Measurements from ENCODE around the gene SGTA.

SGTA gene

DNA sequence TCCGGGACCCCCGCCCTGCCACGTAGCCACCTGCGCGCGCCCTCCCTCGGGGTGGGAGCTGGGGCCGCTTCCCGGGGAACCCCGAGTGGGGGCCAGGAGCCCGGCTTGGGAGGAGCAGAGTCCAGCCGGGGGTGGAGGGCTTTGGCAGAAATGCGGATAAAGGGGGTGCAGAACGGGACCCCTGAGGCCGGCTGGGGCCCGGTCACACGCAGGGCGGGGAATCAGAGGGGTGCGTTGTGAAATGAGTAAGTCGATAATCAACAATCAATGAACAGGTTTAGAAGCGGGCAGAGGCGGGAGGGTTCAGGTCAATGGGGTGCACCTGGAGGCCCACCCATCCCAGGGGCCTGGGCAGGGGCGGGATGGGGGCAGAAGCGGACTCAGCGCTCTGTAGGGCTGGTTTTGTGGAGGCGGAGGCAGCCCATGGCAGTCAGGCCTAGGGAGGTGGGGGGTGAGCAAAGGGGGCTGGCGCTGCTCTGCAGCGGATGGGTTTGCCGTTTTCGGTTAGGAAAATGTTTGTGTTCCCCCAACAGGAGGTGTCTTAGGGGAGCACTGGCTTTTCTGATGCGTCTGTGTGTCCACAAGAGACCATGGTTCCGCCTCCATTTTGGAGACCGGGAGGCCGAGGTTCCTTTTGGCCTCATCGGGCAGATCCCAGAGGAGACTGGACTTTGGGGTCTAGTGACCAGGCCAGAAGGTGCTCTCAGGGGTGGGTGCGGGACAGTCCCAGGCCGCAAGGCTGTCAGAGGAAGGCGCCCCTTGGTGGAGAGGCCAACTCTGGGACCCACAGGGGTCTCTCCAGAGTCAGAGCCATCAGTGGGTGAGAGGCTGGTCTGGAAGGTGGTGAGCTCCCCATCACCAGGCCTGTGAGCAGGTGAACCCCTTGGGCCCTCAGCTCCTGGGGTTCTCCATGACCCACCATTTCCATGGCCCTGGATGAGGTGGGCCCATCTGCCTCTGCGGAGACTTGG, 61.2 kb downstream of the SGTA start:
- TF ChIP-seq, protein P1, sequence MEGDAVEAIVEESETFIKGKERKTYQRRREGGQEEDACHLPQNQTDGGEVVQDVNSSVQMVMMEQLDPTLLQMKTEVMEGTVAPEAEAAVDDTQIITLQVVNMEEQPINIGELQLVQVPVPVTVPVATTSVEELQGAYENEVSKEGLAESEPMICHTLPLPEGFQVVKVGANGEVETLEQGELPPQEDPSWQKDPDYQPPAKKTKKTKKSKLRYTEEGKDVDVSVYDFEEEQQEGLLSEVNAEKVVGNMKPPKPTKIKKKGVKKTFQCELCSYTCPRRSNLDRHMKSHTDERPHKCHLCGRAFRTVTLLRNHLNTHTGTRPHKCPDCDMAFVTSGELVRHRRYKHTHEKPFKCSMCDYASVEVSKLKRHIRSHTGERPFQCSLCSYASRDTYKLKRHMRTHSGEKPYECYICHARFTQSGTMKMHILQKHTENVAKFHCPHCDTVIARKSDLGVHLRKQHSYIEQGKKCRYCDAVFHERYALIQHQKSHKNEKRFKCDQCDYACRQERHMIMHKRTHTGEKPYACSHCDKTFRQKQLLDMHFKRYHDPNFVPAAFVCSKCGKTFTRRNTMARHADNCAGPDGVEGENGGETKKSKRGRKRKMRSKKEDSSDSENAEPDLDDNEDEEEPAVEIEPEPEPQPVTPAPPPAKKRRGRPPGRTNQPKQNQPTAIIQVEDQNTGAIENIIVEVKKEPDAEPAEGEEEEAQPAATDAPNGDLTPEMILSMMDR (IDR thresholded peaks at IDR 0.05) = no peak
- H3K4me3 ChIP-seq (ENCODE audit: low read depth in 1 of 2, low read length in 1 of 2) = no peak overlapping the region
- no peak overlapping the region for H3K27ac ChIP-seq
- H3K27me3 ChIP-seq = peaks cover 95% of the 10 kb centered on the region
- peaks cover 0 to 4% of the 10 kb centered on the region in 2 experiments for H3K4me1 ChIP-seq (ENCODE audit: control insufficient read depth in 1 of 2, insufficient read depth in 1 of 2, low read depth in 1 of 2, low read length in 1 of 2)
- H3K9me3 ChIP-seq = no peaks in the 10 kb centered on the region
- H3K36me3 ChIP-seq = no peaks in the 10 kb centered on the region

GRCh38 chr19:2720777-2721569, 62.1 kb downstream of the SGTA start, which contains the start of gene DIRAS1:
Gene DIRAS1, minus strand, starts transcription at chr19:2721372. Its CDS starts 3,566 bp downstream, at chr19:2717806.
- peaks cover 88% of the 10 kb centered on the region for H3K27me3 ChIP-seq
- TF ChIP-seq, protein P1 (IDR thresholded peaks at IDR 0.05) = no peak
- H3K36me3 ChIP-seq = no peaks in the 10 kb centered on the region
- peaks cover 0 to 4% of the 10 kb centered on the region in 2 experiments for H3K4me1 ChIP-seq (ENCODE audit: control insufficient read depth in 1 of 2, insufficient read depth in 1 of 2, low read depth in 1 of 2, low read length in 1 of 2)
- H3K4me3 ChIP-seq (ENCODE audit: low read depth in 1 of 2, low read length in 1 of 2) = no peak within 1 kb of the TSS
- H3K9me3 ChIP-seq = no peaks in the 10 kb centered on the region
- no peak within 1 kb of the TSS for H3K27ac ChIP-seq

- no peaks in the 10 kb centered on the region for H3K36me3 ChIP-seq
- TF ChIP-seq, protein P1 (IDR thresholded peaks at IDR 0.05) = no peak
- H3K9me3 ChIP-seq = no peaks in the 10 kb centered on the region
- peaks cover 80% of the 10 kb centered on the region for H3K27me3 ChIP-seq
- no peak overlapping the region for H3K27ac ChIP-seq
- no peak overlapping the region for H3K4me3 ChIP-seq (ENCODE audit: low read depth in 1 of 2, low read length in 1 of 2)
- H3K4me1 ChIP-seq (ENCODE audit: control insufficient read depth in 1 of 2, insufficient read depth in 1 of 2, low read depth in 1 of 2, low read length in 1 of 2) = peaks cover 0 to 4% of the 10 kb centered on the region in 2 experiments
These were observed 62.9 kb downstream of the SGTA start for GRCh38 chr19:2719920-2720776.

DNA sequence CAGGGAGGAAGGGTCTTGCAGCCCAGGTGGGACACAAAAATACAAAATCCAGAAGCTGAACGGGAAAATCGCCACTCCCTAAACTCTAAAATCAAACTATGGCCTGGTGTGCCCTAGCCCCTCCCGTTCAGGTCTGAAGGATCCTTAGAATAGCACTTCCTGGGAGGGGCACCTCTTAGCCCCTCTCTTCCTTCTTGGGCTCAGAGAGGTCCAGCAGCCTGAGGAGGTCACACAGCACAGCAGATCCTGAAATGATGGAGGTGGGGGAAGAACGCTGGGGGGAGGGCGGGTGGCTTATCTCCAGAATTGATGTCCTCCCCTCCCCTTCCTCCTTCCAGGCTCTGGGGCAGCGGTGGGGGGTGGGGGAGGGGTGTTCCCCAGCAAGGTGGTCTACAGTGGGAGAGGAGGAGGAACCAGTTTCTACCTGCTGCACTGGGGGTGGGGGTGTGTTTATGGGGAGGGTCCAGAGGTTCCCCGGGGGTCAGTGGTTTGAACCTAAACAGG, 63.8 kb downstream of the SGTA start:
- H3K27me3 ChIP-seq = peaks cover 74% of the 10 kb centered on the region
- no peaks in the 10 kb centered on the region for H3K9me3 ChIP-seq
- H3K4me3 ChIP-seq (ENCODE audit: low read depth in 1 of 2, low read length in 1 of 2) = no peak overlapping the region
- TF ChIP-seq, protein P1 (IDR thresholded peaks at IDR 0.05) = no peak
- H3K4me1 ChIP-seq (ENCODE audit: control insufficient read depth in 1 of 2, insufficient read depth in 1 of 2, low read depth in 1 of 2, low read length in 1 of 2) = peaks cover 0 to 4% of the 10 kb centered on the region in 2 experiments
- no peak overlapping the region for H3K27ac ChIP-seq
- no peaks in the 10 kb centered on the region for H3K36me3 ChIP-seq
